Thoracic aorta (tissue), 2 donors: ENCODE results near the gene HINT1. TPM values are rescaled to one million over a fixed set of nuclear protein-coding genes. Genes with fewer than 3 reads are reported as not detected.

ENCODE experiments used
- ATAC-seq: fragments of 150-250 bp; one replicate; pipeline ENCODE4 v1.8.0; 2017; ENCODE audit warnings: low read depth; ENCODE audit not compliant: insufficient number of reproducible peaks, low FRiP score
- DNase-seq: peaks from one replicate; pipeline ENCODE4 v3.0.0-alpha.2; 2020; ENCODE audit warnings: low spot score
- H3K27ac ChIP-seq, 2 donors: fragments of 200-600 bp; sonication (generic); 1 replicate in 1 of 2; 2 replicates in 1 of 2; pipeline ENCODE4 v1.5.1; 2016; ENCODE audit warnings: mild to moderate bottlenecking in 2 of 2, moderate library complexity in 2 of 2
- H3K27me3 ChIP-seq: fragments of 200-600 bp; sonication (generic); replicated peaks from 2 replicates; pipeline ENCODE4 v1.6.0; 2016; ENCODE audit warnings: mild to moderate bottlenecking; ENCODE audit not compliant: insufficient read depth
- H3K36me3 ChIP-seq: fragments of 200-600 bp; sonication (generic); one replicate; pipeline ENCODE4 v1.5.1; 2016
- H3K4me1 ChIP-seq, 2 donors: fragments of 200-600 bp; sonication (generic); 1 replicate in 1 of 2; 2 replicates in 1 of 2; pipeline versions ENCODE4 v1.5.1 to v1.6.0; 2016; ENCODE audit warnings: low read depth in 2 of 2, mild to moderate bottlenecking in 1 of 2; ENCODE audit not compliant: control insufficient read depth in 1 of 2
- H3K4me3 ChIP-seq: fragments of 200-600 bp; sonication (generic); 2 replicates; pipeline ENCODE4 v1.5.1; 2016; ENCODE audit warnings: mild to moderate bottlenecking
- H3K9me3 ChIP-seq: fragments of 200-600 bp; sonication (generic); 2 replicates; pipeline ENCODE4 v1.5.1; 2016
- CTCF ChIP-seq: fragments of 200-600 bp; sonication (generic); IDR thresholded peaks from one replicate; pipeline ENCODE4 v1.5.1; 2019; ENCODE audit warnings: antibody characterized with exemption
- total RNA-seq, 2 donors: library from RNA; depleted of rRNA; stranded (reverse); fragments of >200 nt; gene quantifications; one replicate each; pipeline versions ENCODE4 v1.1.0 to v1.2.3, GENCODE V29; 2016

HINT1 gene
- total RNA-seq, 2 donors from 2014 or later = 116 to 167 TPM

- Histone ChIP-seq H3K9me3 (no peaks in the 10 kb centered on the region), H3K27me3 (no peaks in the 10 kb centered on the region), H3K4me1 (peaks cover 4 to 5% of the 10 kb centered on the region in 2 donors), H3K27ac (no peak overlapping the region), H3K36me3 (no peaks in the 10 kb centered on the region), H3K4me3 (no peak overlapping the region)
- no peak for TF ChIP-seq CTCF
- DNase-seq (no peak), ATAC-seq (no peak)
Measured at GRCh38 chr5:131209506-131210150, 44.6 kb upstream of the HINT1 start.

- Histone ChIP-seq H3K4me3 (no peak overlapping the region), H3K4me1 (peaks cover under 1 to 4% of the 10 kb centered on the region in 2 donors), H3K27ac (no peak overlapping the region), H3K27me3 (no peaks in the 10 kb centered on the region), H3K9me3 (no peaks in the 10 kb centered on the region), H3K36me3 (no peaks in the 10 kb centered on the region)
- ATAC-seq (no peak), DNase-seq (no peak)
- no peak for TF ChIP-seq CTCF
Measured at GRCh38 chr5:131209175-131209505, 44.1 kb upstream of the HINT1 start.

GRCh38 chr5:131206772-131207171, 41.7 kb upstream of the HINT1 start:
- no peak for DNase-seq
- Histone ChIP-seq H3K27ac (no peak overlapping the region), H3K4me1 (peaks cover 0 to 4% of the 10 kb centered on the region in 2 donors), H3K9me3 (no peaks in the 10 kb centered on the region), H3K36me3 (no peaks in the 10 kb centered on the region), H3K4me3 (no peak overlapping the region), H3K27me3 (no peaks in the 10 kb centered on the region)
- TF ChIP-seq CTCF = no peak
- ATAC-seq = no peak

GRCh38 chr5:131206061-131206460, 41.0 kb upstream of the HINT1 start:
- ATAC-seq = no peak
- no peak for DNase-seq
- Histone ChIP-seq H3K4me1 (peaks cover 0 to 4% of the 10 kb centered on the region in 2 donors), H3K36me3 (no peaks in the 10 kb centered on the region), H3K27me3 (no peaks in the 10 kb centered on the region), H3K9me3 (no peaks in the 10 kb centered on the region), H3K4me3 (no peak overlapping the region), H3K27ac (no peak overlapping the region)
- no peak for TF ChIP-seq CTCF

- no peaks in the 10 kb centered on the region for H3K9me3 ChIP-seq
- H3K36me3 ChIP-seq = no peaks in the 10 kb centered on the region
- ATAC-seq (no peak), DNase-seq (no peak)
- peaks cover 0 to 4% of the 10 kb centered on the region in 2 donors for H3K4me1 ChIP-seq
- no peaks in the 10 kb centered on the region for H3K27me3 ChIP-seq
- H3K27ac ChIP-seq = no peak overlapping the region
- no peak overlapping the region for H3K4me3 ChIP-seq
- TF ChIP-seq CTCF = no peak
Measured at GRCh38 chr5:131204964-131205363, 39.9 kb upstream of the HINT1 start.
